WERI-Rb-1 (cell line): Measurements from ENCODE around the gene WEE2.
"Not testable (repeated sequence)": the region's sequence is repeated elsewhere in the genome, so short reads cannot be mapped to it uniquely, and the experiment has no call there.

Source experiments
- DNase-seq: peaks from one replicate; pipeline ENCODE4 v3.0.0-alpha.2; 2020
- H3K27ac ChIP-seq: fragments of 250-450 bp; sonication (Bioruptor Pico); 2 replicates; pipeline ENCODE4 v1.5.1; 2020; ENCODE audit warnings: mild to moderate bottlenecking, moderate library complexity
- H3K27me3 ChIP-seq: fragments of 250-450 bp; sonication (Bioruptor Pico); 2 replicates; pipeline ENCODE4 v1.5.1; 2021; ENCODE audit warnings: mild to moderate bottlenecking, low read depth, moderate library complexity; ENCODE audit not compliant: insufficient read depth, severe bottlenecking
- H3K36me3 ChIP-seq: fragments of 250-450 bp; sonication (Bioruptor Pico); 2 replicates; pipeline ENCODE4 v1.5.1; 2020; ENCODE audit warnings: mild to moderate bottlenecking, moderate library complexity
- H3K4me3 ChIP-seq: 2 replicates; pipeline ENCODE4 v1.5.1; 2011; ENCODE audit warnings: low read depth, mild to moderate bottlenecking, control low read depth, low read length
- H3K9me3 ChIP-seq: fragments of 250-450 bp; sonication (Bioruptor Pico); 2 replicates; pipeline ENCODE4 v1.5.1; 2021; ENCODE audit warnings: mild to moderate bottlenecking, moderate library complexity; ENCODE audit not compliant: severe bottlenecking
- CTCF ChIP-seq: IDR thresholded peaks from 2 replicates; pipeline ENCODE4 v1.5.1; 2011; ENCODE audit warnings: low read depth, mild to moderate bottlenecking, control low read depth, inconsistent platforms, low read length

The WEE2 gene

GRCh38 chr7:141763797-141764196, 55.6 kb downstream of the WEE2 start, which contains the start of gene TAS2R3:
TSS of gene TAS2R3 (plus strand) at chr7:141764097. CDS start at chr7:141764159, 62 bp downstream.
- no peak within 1 kb of the TSS for H3K4me3 ChIP-seq
- no peak within 1 kb of the TSS for H3K27ac ChIP-seq
- H3K27me3 ChIP-seq, result no peaks in the 10 kb centered on the region
- DNase-seq, result no peak
- no peaks in the 10 kb centered on the region for H3K9me3 ChIP-seq
- peaks cover 13% of the 10 kb centered on the region; the same call in 1 of the 2 replicates for H3K36me3 ChIP-seq
- no peak for TF ChIP-seq CTCF

DNA sequence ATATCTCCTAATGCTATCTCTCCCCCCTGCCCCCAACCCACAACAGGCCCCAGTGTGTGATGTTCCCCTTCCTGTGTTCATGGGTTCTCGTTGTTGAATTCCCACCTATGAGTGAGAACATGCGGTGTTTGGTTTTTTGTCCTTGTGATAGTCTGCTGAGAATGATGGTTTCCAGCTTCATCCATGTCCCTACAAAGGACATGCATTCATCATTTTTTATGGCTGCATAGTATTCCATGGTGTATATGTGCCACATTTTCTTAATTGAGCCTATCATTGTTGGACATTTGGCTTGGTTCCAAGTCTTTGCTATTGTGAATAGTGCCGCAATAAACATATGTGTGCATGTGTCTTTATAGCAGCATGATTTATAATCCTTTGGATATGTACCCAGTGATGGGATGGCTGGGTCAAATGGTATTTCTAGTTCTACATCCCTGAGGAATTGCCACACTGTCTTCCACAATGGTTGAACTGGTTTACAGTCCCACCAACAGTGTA, 62.0 kb downstream of the WEE2 start:
- H3K27ac ChIP-seq, H3K36me3 ChIP-seq, H3K4me3 ChIP-seq, DNase-seq, H3K9me3 ChIP-seq, H3K27me3 ChIP-seq: not testable (repeated sequence)

DNA sequence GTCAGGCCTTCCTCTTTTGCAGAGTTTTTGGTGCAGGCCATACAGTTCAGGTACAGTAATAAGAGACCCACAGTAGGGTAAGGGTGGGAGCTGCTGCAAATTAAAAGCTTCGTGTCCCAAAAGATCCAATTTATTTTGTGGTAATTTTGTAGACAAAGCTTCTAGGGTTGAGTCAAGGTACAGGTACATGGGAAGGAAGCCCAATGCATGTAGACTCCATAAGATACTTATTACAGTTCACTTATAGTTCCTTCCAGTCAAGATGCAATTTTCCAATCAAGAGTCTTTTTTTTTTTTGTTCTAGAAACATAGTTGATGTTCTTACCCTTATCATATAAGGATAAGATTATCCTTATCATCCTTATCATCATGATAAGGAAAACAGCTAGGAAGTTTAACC, 68.2 kb downstream of the WEE2 start, which contains the start of gene TAS2R4:
TAS2R4 (plus strand) TSS at position 301 of the 400 bp plus-strand sequence. CDS start 1,815 bp downstream, outside the sequence.
- Histone ChIP-seq H3K4me3 (no peak within 1 kb of the TSS), H3K27ac (no peak within 1 kb of the TSS), H3K27me3 (no peaks in the 10 kb centered on the region), H3K9me3 (no peaks in the 10 kb centered on the region), H3K36me3 (peaks cover 10% of the 10 kb centered on the region)
- TF ChIP-seq CTCF, result no peak
- DNase-seq, result no peak
